ENCODE data around the gene TMEM156.
"Not testable (repeated sequence)": the region's sequence is repeated elsewhere in the genome, so short reads cannot be mapped to it uniquely, and the experiment has no call there.

TMEM156 gene

DNA sequence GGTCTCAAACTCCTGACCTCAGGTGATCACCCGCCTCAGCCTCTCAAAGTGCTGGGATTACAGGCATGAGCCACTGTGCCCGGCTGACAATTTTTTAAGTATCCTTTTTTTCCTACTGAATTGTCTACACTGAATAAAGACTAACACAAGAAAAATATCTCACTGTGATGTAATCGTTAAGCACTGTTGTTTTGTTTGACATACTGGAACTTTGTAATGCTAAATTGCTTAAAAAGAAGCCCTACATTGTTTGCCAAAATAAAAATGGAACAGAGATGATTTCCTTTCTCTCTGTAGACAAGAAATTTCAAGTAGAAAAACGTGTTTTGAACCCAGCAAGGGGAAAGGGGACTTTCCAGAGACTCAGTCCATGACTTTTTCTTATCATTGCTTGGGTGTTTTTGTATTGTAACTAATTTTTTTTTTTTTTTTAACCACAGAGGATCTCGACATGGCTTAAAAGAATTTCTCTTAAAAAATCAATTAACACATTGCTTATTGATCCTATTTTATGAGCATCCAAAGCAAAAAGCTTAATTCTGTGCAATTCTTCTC lies 74.9 kb downstream of the TMEM156 start:
- DNase-seq (ENCODE audit: low read depth): no peak

DNA sequence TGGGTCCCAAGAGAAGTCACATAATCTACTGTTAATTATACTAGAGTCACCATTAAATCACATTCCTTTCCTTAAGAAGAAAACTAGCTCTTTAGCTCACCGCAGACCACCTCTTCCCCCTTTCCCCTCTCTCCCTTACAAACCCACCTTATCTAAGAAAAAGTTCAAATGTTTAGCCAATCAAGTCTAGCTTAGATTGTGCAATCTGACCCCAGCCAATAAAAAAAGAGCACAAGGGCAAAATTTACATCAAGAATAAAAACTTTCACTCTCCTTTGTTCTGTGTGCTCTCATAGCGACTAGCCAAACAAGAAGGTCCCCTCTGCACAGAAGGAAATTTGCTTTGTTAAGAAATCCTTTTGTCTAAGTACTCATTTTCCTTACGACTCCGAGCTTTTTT lies 76.3 kb downstream of the TMEM156 start:
- DNase-seq (ENCODE audit: low read depth): no peak

DNA sequence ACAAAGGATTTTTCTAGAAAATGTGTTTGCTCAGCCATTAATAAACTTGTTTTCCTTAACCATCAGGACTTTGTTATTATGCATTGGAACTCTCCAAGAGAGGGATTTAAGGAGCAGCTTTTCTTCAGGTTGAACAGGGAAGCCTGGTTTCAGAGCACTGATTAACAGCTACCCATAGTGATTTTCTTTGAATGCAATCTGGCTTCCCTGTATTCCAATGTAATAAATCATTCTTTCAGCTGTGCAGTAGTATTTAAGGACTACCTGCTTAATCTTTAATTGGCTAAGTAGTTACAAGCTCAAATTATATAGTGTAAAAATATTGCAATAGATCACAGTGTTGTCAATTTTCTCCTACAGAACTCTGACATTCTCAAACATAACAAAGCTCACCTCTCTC lies 77.5 kb downstream of the TMEM156 start:
- no peak for DNase-seq (ENCODE audit: low read depth)

DNA sequence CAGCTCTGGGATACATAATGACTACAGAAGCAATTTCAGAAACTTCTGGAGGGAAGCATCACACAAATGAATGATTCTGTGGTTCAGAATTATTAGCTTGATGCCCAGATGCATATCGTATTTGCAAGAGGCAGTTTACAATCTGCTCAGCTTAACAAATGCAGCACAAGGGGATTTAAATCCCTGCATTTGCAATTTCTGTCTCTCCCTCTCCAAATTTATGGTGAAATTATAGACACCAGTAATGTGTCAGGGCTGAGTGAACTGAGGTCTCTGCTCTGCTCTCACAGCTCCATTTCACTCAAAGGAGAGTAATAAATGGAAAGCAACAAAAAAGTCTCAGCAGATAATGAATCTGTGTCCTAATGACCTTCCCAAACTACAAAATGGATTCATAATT lies 80.2 kb downstream of the TMEM156 start:
- no peak for DNase-seq (ENCODE audit: low read depth)

DNA sequence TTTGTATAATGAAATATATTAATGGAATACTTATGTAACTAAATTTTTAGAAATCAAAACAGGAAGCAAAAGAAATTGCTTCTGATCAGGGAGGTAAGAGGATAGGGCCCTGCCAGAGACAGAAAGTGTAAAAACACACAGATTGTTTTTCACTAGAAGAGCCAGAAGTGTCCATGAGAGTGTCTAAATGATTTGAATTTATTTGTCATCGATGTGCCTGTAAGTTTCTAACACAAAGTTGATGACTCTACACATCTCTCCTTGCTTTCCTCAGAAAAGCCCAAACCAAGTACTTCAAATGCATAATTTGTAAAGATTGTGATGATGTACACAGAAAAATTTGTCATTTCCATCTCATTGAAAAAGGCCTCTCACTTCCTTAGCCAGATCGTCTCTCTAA lies 80.6 kb downstream of the TMEM156 start:
- no peak for DNase-seq (ENCODE audit: low read depth)

DNA sequence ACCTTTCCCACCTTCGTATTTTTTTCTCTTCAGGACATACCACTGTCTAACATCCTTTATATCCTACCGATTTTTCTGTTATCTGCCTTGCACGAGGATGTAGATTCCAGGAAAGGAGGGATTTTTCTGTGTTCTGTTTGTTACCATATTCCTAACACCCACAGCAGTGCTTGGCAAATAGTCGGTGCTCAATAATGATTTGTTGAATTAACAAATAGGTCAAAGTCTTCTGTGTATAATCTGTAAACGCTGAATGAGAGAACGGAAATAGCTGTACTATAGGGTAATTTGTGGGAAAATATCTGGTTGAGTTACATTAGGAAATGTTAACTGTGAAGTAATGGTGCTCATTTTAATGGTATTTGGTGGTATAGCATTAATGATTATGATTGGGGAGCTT lies 81.5 kb downstream of the TMEM156 start:
- no peak for DNase-seq (ENCODE audit: low read depth)

DNA sequence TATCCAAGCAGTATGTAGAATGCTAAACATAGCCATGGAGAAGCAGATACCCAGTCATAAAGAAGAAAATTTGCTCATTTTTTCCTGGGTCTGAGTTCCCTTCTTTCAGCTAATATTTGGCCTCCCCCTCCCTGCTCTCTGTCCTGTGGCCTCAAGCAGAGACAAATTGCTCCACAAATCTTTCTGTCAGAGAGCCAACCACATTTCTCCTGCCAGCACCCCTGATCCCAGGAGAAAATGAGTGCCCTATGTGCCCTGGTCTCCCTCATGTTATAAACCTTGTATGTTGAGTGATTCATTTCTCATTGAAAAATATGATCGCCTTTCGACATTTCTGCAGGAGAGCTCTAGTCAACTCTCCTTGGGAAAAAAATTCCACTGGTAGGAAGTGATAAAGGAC lies 82.0 kb downstream of the TMEM156 start:
- no peak for DNase-seq (ENCODE audit: low read depth)

DNA sequence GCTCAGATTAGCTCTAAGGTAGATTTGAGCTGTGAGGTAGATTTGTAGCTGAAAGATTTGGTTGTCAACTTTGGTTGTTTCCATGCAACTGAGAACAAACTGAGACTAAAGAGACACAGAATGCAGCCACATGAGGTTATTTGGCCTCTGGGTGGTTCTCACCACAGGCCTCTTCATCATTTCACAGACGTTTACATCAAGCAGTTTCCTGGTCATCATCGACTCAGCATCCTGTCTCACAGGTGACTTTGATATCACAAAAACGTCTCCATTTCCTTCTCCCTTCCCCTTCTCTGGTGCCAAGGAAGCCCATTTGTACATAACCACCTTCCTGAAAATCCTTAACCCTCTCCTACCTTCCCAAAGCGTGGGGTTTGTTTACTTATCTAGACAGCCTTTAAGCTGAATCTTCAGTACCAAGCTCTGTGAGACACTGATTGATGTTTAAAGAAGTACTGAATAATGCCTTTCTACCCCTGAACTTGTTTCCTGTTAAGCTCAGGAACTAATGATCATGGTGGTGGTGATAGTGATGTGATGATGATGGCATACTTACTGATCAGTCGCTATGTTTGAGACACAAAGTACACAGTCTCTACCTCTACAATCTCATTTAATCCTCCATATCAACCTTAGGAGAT lies 82.7 kb downstream of the TMEM156 start:
- DNase-seq (ENCODE audit: low read depth): no peak

DNA sequence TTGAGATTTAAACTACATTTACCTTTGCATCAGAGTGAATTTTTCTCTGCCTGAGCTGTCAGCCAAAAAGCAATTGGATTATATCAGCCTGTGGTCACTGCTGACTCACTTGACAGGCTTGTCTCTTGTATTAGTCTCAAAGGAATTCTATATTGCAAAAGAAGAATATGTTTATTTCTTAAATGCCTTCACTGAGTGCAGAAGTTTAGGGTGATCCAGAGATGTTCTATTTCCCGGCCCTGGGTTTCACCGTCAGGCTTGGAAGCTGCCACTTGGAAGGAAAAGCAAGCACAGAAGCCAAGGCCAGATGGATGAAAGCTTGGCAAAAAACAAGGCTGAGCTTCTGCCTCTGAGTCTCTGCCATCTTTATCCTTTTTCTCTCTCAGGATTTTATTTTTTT lies 83.7 kb downstream of the TMEM156 start:
- peak; percentile 84 for DNase-seq (ENCODE audit: low read depth)

DNA sequence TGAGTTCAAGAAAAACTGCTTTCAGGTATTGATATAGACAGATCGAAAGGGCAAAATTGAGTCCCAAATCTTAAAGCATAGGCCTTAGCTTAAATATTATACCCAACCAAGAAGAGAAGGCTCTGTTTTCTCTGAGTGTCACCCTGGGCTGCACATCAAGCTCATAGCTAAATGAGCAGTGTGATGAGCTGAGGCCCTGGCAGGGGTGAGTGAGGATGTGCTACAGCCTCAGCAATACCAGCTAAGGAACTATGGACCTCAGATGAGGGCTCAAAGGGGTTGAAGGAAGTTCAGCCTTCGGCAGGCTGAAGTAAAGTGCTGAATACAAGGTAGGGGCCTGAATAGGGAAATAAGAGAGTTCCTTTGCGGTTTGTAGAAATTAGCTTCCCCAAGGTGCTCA lies 85.3 kb downstream of the TMEM156 start:
- DNase-seq (ENCODE audit: low read depth): no peak

DNA sequence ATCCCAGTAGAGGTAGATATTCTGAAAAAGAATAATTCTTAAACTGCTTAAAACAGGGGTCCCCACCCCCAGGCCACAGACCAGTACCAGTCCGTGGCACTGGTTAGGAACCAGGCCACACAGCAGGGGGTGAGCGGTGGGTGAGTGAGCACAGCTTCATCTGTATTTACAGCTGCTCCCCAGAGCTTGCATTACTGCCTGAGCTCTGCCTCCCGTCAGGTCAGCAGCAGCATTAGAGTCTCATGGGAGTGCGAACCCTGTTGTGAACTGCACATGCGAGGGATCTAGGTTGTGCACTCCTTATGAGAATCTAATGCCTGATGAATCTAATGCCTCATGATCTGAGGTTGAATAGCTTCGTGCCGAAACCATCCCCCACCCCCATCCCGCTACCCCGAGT lies 87.8 kb downstream of the TMEM156 start:
- no peak for DNase-seq (ENCODE audit: low read depth)

DNA sequence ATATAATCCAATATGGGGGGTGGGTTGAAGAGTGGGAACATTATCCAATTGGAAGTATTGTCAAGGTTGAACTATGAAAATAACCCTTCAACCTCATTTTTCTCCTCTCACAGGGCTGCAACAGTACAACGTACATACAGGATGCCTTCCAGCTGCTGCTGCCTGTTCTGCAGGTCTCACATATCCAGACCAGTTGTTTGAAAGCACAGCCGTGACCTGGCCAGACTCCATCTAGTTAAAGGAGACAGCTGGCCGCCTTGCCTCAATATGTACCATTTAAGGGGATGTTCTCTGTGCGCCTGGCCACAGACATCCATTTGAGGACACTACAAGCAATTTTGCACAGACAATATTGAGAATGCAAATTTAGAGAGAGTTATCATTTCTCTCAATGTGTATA lies 88.9 kb downstream of the TMEM156 start:
- no peak for DNase-seq (ENCODE audit: low read depth)

DNA sequence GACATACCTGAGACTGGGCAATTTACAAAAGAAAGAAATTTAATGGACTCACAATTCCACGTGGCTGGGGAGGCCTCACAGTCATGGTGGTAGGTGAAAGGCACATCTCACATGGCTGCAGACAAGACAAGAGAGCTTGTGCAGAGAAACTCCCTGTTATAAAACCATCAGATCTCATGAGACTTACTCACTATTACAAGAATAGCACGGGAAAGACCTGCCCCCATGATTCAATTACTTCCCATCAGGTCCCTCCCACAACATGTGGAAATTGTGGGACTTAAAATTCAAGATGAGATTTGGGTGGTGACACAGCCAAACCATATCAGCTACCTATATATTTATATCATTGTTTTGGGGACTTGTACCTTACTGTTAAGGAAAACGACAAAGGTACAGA lies 90.3 kb downstream of the TMEM156 start:
- DNase-seq (ENCODE audit: low read depth): not testable (repeated sequence)

DNA sequence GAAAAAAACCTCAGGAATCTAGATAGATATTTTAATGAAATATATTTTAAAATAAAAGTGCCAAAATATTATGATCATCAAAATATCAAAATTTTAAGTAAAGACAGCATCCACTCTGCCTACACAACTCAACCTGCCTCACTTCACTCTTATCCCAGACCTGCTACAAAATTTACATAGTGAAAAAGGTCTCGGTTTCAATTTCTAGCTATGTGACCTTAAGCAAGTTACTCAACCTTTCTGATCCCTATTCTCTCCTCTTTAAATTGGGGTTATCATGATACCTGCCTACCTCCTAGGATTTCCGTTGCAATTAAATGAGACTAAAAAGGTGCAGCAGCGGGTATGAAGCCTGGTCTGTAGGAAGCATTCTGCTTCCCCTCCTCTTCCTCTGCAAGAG lies 91.7 kb downstream of the TMEM156 start:
- no peak for DNase-seq (ENCODE audit: low read depth)

DNA sequence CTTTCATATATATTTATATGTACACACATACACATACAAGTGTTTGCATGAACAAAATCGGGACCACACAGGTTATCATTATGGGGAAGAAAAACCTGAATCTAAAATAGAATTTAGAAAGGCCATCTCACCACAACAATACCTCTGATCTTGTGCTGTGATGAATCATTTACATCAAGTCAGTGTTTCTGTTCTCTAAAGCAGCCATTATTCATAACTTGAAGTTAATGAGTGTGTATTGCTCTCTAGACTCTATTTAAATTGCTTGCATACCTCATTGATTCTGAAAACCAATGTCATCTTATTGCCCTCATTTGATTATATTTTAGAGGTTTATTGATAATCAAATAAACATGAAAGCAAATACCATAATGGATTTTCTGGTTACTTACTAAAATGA lies 93.0 kb downstream of the TMEM156 start:
- no peak for DNase-seq (ENCODE audit: low read depth)

DNA sequence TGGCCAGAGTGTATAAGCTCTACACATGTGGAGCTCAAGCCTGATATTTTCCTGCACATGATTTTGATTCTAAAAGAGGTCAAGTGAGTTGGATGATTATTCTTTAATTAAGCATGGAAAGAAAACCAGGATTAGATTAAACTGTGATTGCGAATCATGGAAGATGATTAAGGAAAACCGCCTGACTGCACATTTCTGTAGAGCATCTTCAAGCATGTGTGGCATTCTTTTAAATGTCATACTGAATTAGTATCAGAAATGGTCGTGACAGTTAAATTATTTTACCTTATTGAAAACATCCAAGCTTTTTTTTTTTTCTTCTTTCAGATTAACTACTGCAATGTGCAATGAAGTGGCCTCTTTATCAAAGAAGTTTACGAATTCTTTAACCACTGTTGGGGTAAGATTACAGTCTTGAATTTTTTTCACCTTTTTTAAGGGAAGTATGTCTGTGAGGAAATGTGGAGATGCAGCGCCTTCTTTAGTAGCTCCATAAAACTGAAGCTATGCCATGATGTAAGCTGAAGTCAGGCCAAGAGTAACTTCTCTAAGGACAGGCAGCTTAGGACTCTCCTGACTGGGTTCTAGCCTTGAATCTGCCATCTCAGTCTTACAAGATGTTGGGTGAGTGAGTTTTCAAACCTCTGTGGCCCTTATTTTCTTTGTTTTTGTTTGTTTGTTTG lies 96.7 kb downstream of the TMEM156 start:
- DNase-seq (ENCODE audit: low read depth): no peak

DNA sequence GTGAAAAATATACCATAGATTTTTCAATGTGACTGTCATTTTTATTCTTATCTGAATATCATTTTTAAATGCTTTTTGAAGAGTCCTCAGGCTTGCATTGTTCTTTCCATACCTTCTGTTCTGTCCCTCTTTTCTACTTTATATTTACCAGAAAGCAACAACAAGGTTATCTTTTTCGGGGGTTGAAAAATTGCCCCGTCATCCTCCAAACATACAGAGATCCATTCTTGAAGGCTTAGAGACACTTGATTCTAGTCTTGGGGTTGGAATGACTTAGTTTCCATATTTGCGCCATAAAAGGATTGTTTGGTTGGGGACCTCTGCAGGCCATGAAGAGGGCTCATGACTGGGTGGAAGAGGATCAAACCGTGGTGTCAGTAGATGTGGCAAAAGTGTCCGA lies 101.1 kb downstream of the TMEM156 start:
- DNase-seq (ENCODE audit: low read depth): no peak

DNA sequence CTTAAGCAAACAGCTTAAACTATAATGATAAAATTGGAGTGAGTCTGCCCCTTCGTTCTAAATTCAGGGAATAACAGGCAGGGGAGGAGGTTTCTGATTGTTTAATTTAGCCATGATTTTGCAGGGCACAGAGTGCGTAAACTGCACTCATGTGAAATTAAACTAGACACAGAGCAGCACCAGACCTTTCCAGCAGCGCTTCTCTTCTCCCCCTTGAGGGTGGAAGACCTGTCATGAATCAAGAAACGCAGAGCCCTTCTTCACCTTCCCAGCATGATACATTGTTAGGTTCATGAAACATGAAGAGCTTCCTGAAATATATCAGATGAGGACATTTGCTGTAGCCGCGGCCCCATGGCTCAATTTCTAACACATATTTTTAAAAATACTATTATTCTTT lies 101.5 kb downstream of the TMEM156 start:
- DNase-seq (ENCODE audit: low read depth): no peak

DNA sequence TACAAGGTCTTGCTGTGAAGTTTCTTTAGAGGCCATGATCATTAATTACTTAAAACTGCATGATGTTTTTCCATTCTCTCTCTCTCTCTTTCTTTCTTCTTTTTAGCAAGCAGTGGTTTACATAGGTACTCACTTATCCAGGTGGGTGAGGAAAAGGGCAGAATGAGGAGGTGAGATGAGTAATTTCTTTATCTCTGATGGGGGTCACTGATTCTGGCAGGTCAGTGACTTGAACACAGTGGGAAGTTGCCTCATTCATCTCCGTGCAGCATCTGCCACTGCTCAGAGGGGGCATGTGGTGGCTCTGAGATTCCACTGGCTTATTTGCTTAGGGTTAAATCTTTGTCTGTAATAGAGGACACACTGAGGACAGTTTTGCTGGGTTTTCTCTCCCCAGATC lies 102.0 kb downstream of the TMEM156 start:
- DNase-seq (ENCODE audit: low read depth): no peak

DNA sequence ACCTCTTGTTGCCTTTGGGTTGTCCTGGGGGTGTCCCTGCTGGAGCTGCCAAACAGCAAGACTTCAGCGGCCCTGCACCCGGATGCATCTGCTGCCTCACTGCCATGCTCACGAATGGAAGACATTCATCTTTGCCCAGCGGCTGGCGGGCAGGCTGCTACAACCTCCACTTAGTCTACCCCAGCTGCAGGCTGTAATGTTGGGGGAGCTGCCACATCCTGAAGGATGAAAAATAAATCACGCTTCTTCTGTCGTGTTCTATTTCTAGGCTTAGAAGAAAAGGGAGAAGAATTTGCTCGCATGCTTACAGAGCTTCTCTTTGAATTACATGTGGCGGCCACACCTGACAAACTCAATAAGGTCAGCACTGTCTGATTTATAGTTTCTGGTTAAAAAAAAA lies 103.2 kb downstream of the TMEM156 start:
- no peak for DNase-seq (ENCODE audit: low read depth)

DNA sequence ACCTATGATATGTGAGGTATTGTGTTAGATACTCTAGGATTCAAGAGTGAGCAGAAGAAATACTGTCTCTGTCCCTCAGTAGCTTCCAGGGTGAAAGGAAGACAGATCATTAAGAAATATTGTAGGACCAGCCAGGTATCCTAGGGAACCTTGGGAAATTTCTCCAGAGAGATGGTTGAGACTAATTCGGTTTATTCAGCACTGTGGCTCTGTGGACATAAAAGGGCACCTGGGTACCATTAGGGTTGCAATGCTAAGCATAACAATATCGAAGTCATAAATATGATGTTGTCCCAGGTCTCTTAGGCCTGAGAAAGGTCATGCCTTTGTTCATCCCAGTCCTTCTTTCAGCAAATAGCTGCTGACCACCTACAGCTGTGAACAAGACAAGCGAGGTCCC lies 103.6 kb downstream of the TMEM156 start:
- DNase-seq (ENCODE audit: low read depth): no peak

DNA sequence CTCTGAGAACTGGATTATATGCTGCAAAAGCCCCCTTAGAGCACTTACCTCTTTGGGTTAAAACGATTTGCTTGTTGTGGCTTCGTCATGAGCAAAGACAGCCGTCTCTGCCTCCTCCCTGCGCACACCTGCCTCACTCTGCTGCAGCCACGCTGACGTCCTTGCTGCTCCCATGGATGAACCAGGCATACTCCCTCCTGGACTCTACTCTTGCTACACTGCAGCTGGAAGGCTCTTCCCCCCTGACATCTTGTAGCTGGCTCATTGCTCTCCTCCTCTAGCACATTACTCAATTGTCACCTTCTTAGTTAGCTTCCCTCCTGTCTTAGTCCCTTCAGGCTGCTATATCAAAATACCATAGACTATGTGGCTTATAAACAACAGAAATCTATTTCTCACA lies 105.3 kb downstream of the TMEM156 start:
- DNase-seq (ENCODE audit: low read depth): no peak

DNA sequence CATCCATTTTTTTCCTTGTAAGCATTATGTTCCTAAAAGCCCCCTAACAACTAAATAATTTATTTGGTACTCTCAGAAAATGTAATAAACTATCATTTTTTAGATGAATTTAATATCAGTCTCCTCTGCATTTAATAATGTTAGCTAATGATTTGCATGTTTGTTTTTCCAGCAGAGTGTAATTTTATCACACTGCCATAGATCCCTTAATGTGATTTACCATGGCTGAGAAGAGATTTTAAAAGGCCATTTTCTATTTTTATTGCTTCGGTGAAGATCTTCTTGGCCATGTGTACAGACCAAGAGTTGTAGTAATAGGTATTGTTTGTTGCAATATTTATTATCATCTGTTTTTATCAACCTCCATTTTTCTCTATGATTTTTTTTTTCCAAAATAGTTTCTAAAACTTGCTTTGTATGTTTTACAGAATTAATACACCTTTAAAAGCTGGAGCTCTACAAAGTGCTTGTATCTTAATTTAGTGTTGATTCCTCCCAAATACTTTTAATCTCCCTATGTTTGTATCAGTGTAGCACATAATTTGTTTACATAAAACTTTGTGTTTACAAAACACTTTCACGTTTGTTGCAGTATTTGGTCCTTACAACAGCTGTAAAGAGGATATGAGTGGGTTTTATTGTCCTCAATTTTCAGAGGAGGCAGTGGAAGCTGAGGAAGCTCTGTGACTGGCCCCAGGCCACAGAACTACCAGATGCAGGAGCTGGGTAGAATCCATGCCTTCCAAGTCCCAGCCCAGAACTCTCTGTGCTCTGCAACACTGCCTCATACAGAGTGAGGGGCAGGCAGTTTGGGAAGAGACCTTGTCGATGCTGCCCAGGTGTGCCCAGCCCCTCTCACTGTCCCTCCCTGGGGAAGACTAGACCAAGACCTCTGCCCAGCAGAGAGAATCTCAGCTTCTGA lies 106.5 kb downstream of the TMEM156 start:
- DNase-seq (ENCODE audit: low read depth): no peak

All from GM04503 (cell line).